Measurements from ENCODE around the gene CPAMD8. TPM values are rescaled to one million over a fixed set of nuclear protein-coding genes. Genes with fewer than 3 reads are reported as not detected.

CPAMD8 gene
- total and polyA plus RNA-seq, 2 donors (not counting 1 experiment from before 2014, with no cell fraction given): 0.14 to 1.7 TPM

DNA sequence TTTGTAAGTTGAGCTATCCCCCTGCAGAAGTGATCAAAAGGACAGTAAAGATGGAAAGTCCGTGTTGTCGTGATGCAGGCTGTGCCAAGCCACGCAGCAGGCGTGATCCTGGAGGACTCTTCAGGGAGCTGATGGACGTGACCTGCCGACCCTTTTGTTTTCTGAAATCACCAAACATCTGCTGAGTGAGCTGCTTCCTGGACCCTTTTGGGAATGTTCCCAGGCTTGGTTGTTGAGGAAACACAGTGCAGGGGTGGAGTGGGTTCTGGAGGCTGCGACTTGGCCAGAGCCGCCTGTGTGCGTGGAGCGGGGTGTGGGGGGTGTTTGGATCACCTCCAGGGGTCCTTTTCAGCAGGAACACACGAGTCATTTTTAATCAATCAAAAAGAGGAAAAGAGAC, 15.4 kb upstream of the CPAMD8 start:
- no peak for TF ChIP-seq EZH2 (IDR thresholded peaks at IDR 0.05; ENCODE audit: low read length, missing control alignments)
- TF ChIP-seq, protein P1, sequence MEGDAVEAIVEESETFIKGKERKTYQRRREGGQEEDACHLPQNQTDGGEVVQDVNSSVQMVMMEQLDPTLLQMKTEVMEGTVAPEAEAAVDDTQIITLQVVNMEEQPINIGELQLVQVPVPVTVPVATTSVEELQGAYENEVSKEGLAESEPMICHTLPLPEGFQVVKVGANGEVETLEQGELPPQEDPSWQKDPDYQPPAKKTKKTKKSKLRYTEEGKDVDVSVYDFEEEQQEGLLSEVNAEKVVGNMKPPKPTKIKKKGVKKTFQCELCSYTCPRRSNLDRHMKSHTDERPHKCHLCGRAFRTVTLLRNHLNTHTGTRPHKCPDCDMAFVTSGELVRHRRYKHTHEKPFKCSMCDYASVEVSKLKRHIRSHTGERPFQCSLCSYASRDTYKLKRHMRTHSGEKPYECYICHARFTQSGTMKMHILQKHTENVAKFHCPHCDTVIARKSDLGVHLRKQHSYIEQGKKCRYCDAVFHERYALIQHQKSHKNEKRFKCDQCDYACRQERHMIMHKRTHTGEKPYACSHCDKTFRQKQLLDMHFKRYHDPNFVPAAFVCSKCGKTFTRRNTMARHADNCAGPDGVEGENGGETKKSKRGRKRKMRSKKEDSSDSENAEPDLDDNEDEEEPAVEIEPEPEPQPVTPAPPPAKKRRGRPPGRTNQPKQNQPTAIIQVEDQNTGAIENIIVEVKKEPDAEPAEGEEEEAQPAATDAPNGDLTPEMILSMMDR (conservative IDR thresholded peaks at IDR 0.05 in 1 of 2, IDR thresholded peaks at IDR 0.05 in 1 of 2; ENCODE audit: low read depth in 1 of 2, low read length in 2 of 2): no peak
- DNase-seq (ENCODE audit: low read depth in 2 of 2): peak; percentile 12 to 66

DNA sequence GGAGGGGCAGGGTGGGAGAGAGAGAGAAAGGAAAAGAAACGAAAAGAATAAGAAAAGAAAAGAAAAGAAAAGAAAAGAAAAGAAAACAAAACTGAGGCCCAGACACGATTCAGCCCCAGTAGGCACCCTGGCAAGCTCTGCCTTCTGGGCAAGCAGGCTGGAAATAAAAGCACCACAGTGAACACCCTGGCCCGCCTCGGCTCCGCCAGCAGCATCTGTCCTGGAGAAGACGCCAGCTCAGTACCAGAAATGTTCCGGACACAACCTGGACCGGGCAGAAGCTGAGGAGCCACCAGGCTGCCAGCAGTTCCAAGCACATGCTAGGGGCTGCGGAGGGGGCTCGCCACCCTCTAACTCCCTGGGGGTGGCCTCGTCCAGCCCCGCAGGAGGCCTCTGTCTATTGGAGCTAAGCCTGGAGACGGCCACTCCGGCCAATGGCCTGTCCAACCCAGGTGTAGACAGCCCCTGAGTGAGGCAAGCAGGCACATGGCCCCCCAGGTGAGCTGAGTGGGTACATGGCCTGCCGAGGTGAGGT, 11.4 kb upstream of the CPAMD8 start:
- Histone ChIP-seq H3K4me3 (replicated peaks in 1 of 4; ENCODE audit: control extremely low read depth in 1 of 4, insufficient read depth in 1 of 4, low read depth in 3 of 4, low read length in 4 of 4) (no peak overlapping the region), H3K27ac (ENCODE audit: insufficient read depth, low read length) (no peak overlapping the region), H2AFZ (ENCODE audit: low read length) (no peak overlapping the region), H3K4me1 (ENCODE audit: control insufficient read depth, extremely low read depth, insufficient read depth, low read length) (no peaks in the 10 kb centered on the region), H3K9me3 (ENCODE audit: control insufficient read depth, insufficient read depth, low read depth, low read length) (no peaks in the 10 kb centered on the region), H3K27me3 (ENCODE audit: control insufficient read depth, insufficient read depth, low read length) (no peaks in the 10 kb centered on the region), H3K4me2 (ENCODE audit: extremely low read depth, insufficient read depth, low read length) (no peak overlapping the region), H4K20me1 (ENCODE audit: control insufficient read depth, extremely low read depth, insufficient read depth, low read length) (no peaks in the 10 kb centered on the region), H3K36me3 (ENCODE audit: control insufficient read depth, insufficient read depth, low read length) (no peaks in the 10 kb centered on the region), H3K79me2 (ENCODE audit: control insufficient read depth, insufficient read depth, low read length) (no peaks in the 10 kb centered on the region), H3K9ac (ENCODE audit: insufficient read depth, low read length) (no peak overlapping the region)
- no peak for DNase-seq (ENCODE audit: low read depth in 2 of 2)
- TF ChIP-seq EZH2 (IDR thresholded peaks at IDR 0.05; ENCODE audit: low read length, missing control alignments): no peak
- TF ChIP-seq, protein P1 (conservative IDR thresholded peaks at IDR 0.05 in 1 of 2, IDR thresholded peaks at IDR 0.05 in 1 of 2; ENCODE audit: low read depth in 1 of 2, low read length in 2 of 2): no peak

More for the DNA sequence above, 15.4 kb upstream of the CPAMD8 start:
- Histone ChIP-seq H3K27me3 (ENCODE audit: control insufficient read depth, insufficient read depth, low read length) (no peaks in the 10 kb centered on the region), H2AFZ (ENCODE audit: low read length) (no peak overlapping the region), H3K27ac (ENCODE audit: insufficient read depth, low read length) (no peak overlapping the region), H3K4me2 (ENCODE audit: extremely low read depth, insufficient read depth, low read length) (no peak overlapping the region), H3K4me1 (ENCODE audit: control insufficient read depth, extremely low read depth, insufficient read depth, low read length) (no peaks in the 10 kb centered on the region), H4K20me1 (ENCODE audit: control insufficient read depth, extremely low read depth, insufficient read depth, low read length) (no peaks in the 10 kb centered on the region), H3K9ac (ENCODE audit: insufficient read depth, low read length) (no peak overlapping the region), H3K9me3 (ENCODE audit: control insufficient read depth, insufficient read depth, low read depth, low read length) (no peaks in the 10 kb centered on the region), H3K4me3 (replicated peaks in 1 of 4; ENCODE audit: control extremely low read depth in 1 of 4, insufficient read depth in 1 of 4, low read depth in 3 of 4, low read length in 4 of 4) (no peak overlapping the region), H3K36me3 (ENCODE audit: control insufficient read depth, insufficient read depth, low read length) (no peaks in the 10 kb centered on the region), H3K79me2 (ENCODE audit: control insufficient read depth, insufficient read depth, low read length) (no peaks in the 10 kb centered on the region)

DNA sequence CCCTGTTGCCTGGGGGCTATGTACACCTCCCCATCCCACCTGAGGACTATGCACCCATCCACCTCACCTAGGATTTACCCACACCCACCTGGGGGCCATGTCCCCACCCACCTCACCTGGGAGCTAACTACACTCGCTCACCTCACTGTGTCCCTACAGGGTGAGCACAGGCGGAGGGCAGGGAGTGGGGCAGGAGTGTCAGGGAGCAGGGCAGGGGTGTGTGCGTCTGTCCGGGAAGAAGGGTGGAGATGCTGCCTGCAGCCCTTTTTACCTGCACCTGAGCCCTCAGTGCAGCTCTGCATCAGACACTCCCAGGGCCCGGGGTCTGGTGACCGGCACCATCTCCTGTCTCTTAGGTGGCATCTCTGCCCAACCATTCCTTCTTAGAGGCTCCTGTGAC, 10.6 kb upstream of the CPAMD8 start:
- no peak overlapping the region for H3K4me3 ChIP-seq (replicated peaks in 1 of 4; ENCODE audit: control extremely low read depth in 1 of 4, insufficient read depth in 1 of 4, low read depth in 3 of 4, low read length in 4 of 4)
- H3K79me2 ChIP-seq (ENCODE audit: control insufficient read depth, insufficient read depth, low read length): no peaks in the 10 kb centered on the region
- H3K4me1 ChIP-seq (ENCODE audit: control insufficient read depth, extremely low read depth, insufficient read depth, low read length): no peaks in the 10 kb centered on the region
- H3K9me3 ChIP-seq (ENCODE audit: control insufficient read depth, insufficient read depth, low read depth, low read length): no peaks in the 10 kb centered on the region
- no peak overlapping the region for H2AFZ ChIP-seq (ENCODE audit: low read length)
- no peaks in the 10 kb centered on the region for H3K36me3 ChIP-seq (ENCODE audit: control insufficient read depth, insufficient read depth, low read length)
- H3K27ac ChIP-seq (ENCODE audit: insufficient read depth, low read length): no peak overlapping the region
- H4K20me1 ChIP-seq (ENCODE audit: control insufficient read depth, extremely low read depth, insufficient read depth, low read length): no peaks in the 10 kb centered on the region
- no peaks in the 10 kb centered on the region for H3K27me3 ChIP-seq (ENCODE audit: control insufficient read depth, insufficient read depth, low read length)
- H3K9ac ChIP-seq (ENCODE audit: insufficient read depth, low read length): no peak overlapping the region
- H3K4me2 ChIP-seq (ENCODE audit: extremely low read depth, insufficient read depth, low read length): no peak overlapping the region
- no peak for DNase-seq (ENCODE audit: low read depth in 2 of 2)
- no peak for TF ChIP-seq EZH2 (IDR thresholded peaks at IDR 0.05; ENCODE audit: low read length, missing control alignments)
- TF ChIP-seq, protein P1 (conservative IDR thresholded peaks at IDR 0.05 in 1 of 2, IDR thresholded peaks at IDR 0.05 in 1 of 2; ENCODE audit: low read depth in 1 of 2, low read length in 2 of 2): no peak

Measured in fibroblast of lung (primary cell).